Putamen (tissue), 1 donor: ENCODE measurements around the gene DIP2C.
"Not testable (repeated sequence)": the region's sequence is repeated elsewhere in the genome, so short reads cannot be mapped to it uniquely, and the experiment has no call there.

Experiments used
- DNase-seq: peaks from one replicate; pipeline ENCODE4 v3.0.0-alpha.2; 2016; ENCODE audit warnings: low spot score

The DIP2C gene

DNA sequence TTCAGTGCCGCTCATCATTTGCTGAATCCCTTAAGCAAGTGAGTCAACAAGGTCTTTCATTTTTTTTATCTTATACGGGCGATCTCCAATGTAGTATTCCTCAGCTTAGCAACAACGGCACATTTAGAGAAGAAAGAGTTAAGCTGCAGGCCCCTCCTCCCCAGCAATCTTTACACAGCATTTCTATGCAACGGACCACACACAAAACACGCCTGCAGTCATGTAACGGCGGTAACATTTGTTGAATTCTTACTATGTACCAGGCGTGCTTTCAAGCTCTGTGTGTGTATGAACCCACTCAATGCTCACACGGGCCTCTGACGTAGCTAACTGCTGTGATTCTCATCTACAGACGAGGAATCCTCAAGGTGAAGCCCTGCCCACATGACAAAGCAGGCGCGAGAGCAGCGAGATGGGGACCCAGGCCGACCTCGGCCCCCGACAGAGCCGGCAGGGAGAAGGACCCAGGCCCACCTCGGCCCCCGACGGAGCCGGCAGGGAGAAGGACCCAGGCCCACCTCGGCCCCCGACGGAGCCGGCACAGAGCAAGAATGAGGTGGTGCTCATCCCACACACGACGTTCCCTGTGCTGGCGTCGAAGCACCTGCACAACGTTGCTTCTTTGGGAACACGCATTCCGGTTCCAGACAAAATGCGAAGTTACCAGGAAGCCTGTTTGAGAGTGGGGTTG lies 313.5 kb downstream of the DIP2C start:
- no peak for DNase-seq

DNA sequence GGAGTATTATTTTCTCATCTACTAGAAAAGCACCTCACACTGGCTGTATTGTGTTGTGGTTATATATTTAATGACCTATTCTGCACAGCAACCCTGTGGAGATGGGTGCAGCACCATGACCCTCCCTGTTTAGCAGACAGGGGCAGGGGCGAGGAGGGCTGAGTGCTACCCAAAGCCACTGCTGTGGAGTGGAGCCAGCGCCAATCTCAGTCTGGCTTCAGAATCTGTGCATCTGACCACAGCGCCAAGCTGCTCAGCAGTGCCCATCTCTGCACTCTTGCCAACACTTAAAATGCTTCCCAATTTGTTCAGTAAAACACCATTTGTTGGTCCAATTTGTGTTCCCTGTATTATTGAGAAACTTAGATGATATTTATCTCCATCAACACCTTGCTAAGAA lies 315.1 kb downstream of the DIP2C start:
- DNase-seq: no peak

DNA sequence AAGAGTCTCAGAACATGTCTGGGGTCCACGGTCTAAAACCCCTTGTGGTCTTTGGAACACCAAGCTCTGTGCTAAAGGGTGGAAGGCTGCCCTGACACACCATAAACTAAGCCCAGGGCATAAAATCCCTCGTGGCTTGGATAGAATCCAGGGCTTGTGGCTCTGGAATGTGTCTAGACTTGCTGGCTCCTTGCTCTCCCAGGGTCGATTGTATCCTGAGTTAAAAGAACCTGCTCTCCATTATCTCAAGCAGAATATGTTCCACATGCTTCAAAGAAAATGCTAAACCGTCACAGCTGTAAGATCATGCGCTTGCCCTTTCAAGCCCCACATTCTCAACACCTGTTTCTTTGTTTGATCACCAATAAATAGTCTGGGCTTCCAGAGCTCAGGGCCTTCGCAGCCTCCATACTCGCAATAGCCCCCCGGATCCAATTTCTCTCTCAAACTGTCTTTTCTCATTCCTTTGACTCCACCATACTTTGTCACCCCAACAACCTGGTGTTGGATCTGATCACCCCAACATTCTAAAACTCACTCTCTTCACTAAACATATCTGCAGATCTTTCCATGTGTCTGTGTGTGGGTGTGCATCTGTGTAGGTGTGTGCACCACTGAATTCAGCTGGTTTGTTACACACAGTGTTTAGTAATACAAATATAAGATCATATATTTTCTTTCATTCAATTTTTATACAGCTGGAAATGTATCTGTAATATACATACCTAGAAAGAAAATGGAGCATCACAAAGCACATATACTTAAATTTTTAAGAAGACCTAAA lies 315.8 kb downstream of the DIP2C start:
- no peak for DNase-seq

DNA sequence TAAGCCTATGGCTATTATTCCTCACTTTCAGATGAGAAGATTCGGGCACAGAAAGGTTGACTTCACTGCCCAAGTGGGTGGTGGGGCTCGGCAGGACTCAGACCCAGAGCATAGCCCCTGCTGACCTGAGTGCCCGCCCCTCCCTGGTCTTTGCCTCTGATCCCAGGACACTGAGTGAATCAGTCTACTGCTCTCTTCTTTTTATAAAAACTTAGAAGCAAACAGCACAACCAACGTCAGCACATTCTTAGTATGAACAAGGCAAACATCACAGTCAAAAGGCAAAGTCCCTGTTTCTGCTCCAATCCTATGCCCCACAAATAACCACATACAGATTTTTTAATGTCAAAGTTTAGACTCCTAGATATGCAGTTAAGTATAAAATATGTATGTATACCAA lies 316.5 kb downstream of the DIP2C start:
- DNase-seq: no peak

DNA sequence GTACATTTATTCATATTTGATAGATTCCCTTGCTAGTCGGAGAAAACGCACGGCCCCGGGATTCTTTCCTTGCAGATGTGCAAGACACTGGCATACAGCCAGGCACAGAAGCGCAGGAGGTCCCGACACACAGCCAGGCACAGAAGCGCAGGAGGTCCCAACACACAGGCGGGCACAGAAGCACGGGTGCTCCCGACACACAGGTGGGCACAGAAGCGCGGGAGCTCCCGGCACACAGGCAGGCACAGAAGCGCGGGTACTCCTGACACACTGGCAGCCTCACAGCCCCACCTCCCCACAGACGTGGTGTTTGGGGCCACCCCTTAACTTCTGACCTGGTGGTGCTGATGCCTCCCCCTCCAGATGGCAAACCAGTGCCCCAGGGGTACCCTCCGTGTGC lies 316.9 kb downstream of the DIP2C start:
- DNase-seq: no peak

DNA sequence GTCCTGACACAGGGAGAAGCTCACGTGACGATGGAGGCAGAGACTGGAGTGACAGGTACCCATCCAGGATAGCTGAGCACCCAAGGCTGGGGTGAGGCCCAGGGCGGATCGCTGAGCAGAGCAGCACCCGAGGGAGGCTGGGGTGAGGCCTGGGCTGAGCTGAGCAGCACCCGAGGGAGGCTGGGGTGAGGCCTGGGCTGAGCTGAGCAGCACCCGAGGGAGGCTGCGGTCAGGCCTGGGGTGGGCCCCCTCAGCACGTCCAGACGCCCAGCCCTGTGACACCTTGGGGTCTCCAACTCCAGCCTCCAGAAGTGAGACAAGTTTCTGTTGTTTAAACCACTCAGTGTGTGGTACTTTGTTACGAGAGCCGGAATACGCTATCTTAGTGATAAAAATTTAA lies 318.0 kb downstream of the DIP2C start:
- no peak for DNase-seq

DNA sequence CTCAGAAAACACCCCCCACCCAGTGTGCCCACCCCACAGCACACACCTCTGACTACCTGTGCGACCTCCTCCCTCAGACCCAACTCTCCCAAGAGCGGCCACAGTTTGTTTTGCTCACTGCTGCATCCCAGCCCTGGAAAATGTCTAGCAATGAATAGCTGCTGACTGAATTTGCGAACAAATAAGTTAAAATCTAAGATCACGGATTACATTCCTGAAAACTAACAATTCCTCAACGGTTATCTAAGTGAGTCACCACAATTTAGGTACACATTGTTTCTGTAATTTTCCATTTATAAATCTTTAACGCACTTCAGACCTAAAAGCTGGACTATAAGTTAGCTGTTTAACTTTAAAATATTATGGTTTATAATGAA lies 319.0 kb downstream of the DIP2C start:
- DNase-seq: no peak

DNA sequence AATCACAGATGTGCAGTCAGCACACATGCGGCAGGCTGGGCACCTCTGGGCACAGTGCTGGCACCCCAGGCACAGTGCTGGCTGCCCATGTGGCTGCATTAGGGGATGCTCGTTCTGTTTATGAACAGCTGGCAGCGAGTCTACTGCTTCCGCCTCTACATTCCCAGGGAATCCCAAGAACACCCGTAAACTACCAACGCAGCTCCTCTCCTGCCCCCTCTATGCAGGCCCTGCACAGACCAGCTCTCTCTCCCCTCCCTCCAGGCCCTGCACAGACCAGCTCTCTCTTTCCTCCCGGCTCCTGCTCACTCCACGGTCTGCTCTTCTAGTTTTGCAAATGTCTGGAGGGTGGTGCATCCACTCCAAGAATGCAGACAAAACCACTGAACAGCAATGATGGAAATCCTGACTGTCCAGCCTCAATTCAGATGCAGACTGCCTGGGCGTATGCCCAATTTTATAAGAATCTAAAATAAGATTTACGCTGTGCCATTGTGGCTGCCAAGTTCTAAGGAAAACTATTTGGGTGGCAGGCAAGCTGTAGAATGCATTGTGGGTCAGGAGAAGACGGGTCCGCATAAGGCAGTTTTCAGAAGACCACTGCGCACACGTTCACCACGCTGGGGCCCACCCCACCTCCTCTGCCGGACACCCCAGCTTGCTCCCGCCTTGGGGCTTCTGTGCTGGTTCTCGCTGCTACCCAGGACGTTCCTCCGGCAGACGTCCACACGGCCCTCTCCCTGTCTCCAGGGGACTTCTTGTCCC lies 319.6 kb downstream of the DIP2C start:
- DNase-seq: no peak

DNA sequence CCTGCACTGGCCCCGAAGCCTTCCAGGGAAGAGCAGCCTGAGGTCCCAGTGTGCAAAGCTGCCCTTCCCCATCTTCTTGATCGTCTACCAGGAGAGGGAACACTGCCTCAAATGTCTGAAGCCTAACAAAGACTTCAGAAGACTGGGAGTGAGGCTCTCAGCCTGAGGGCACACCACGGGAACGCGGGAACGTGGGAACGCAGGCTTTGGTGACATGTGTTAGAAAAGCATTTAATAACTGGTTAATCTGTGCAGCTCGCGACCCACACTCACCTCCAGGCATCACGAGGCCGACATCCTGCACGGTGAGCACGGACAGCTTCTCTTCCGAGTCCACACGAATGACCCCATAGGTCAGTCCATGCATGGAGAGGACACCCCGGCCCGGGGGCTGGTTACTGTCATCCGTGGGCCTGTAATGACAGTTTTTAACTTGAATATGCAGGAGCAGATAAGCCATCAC lies 320.2 kb downstream of the DIP2C start:
- DNase-seq: no peak

DNA sequence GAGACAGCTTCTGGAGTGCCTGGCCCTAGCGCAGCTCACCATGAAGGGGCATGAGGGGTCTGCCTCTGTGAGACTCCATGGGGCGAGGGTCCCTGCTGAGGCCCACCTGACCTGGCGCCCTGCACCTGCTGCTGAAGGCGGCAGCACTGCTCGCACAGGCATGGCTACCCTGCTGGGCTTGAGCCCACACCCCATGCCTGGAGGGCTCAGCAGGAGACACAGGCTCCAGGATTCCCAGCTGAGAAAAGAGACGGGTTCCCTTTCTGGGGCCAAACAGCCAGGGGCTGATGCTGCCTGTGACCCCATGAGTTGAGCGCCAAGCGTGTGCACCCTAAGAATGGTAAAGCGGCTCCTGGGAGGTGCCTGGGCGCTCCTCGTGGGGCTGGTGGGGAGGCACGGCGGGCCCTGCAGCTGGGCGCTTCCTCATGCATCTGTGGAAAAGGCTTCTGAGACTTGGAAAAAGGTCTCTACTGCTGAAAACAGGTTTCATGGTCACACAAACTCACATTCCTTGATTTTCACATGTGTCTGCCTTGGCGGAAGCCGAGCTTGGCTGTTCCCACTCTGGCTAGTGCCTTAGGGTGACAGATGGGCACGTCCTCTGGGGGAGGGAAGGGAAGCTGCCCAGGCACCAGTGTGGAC lies 320.8 kb downstream of the DIP2C start:
- DNase-seq: no peak

DNA sequence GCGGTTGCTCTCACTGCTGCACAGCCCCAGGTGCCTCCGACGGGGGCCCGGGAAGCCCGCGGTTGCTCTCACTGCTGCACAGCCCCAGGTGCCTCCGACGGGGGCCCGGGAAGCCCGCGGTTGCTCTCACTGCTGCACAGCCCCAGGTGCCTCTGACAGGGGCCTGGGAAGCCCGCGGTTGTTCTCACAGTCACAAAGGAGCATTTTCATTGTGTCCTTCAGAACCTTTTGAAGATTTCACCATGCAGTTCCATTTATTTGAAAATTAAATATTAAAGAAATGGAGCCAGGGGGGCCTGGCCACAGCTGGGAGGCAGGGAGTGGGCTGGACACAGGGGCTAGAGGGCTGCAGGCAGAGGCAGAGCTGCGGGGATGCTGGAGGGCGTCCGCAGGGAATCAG lies 321.4 kb downstream of the DIP2C start:
- not testable (repeated sequence) for DNase-seq

DNA sequence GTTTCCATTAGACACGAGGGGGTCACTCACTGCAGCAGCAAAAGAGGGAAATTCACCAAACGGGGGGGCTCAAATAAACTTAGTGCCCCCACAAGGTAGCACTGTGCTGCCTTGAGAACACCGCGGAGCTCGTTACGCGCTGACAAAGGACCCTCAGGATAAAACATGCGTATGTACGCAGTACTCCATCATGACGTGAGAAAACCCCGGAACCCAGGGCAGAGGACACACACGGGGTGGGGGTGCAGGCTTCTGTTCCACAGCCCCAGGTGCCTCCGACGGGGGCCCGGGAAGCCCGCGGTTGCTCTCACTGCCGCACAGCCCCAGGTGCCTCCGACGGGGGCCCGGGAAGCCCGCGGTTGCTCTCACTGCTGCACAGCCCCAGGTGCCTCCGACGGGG lies 321.8 kb downstream of the DIP2C start:
- DNase-seq: no peak

DNA sequence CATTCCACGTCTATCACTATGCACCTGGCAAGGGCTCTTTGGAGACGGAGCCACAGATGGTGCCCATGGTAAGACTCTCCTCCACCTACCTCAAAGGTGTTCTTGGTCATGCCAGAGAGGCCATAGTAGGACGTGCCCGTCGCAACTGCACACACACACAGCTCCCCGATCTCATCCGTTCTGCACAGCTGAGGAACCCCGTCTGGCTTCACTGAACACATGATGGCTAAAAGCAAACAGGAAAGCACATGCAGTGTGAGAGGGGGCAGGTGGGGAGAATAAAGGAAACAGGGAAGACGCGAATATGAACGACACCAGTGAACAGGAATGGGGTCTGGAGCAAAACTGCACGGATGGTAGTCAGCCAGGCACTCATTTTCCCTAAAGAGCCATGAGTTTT lies 323.3 kb downstream of the DIP2C start:
- no peak for DNase-seq

DNA sequence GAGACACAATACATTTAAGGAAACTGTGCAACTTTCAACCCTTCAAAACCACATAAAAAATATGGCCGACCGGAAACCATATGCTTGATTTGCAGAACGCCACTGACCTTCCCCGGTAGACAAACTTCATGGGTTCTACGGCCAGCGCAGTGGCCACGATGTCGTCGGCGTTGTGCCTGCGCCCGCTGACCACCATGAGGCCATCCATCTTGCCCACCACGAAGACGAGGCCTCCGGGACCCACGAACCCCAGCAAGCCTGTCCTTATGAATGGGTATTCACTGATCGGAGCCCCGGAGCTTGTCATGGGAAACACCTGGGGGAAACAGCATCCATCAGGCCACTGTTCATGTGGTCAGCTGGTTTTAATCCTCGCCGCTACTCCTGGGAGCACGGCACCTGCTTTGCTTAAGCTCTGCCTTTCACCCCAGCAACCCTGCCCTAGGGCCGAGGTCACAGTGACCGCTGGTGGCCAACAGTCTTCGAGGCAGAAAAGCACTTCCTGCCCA lies 325.1 kb downstream of the DIP2C start:
- no peak for DNase-seq

DNA sequence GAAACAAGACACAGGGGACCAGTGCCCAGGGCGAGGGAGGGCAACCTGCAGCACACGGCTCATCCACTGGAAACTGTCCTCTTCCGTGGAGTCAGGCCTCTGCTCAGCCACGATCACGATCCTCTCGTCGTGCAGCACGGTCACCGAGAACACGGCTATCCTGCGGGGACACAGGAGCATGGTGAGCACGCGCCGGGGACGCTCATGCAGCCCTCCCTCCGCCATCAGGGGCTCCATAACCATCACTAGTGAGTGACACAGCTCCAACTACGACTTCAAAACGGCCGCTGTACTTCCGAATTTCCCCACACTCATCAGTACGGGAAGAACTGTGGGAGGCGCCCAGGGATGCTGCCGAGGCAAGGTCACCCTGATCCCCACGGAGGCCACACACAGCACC lies 326.3 kb downstream of the DIP2C start:
- no peak for DNase-seq

DNA sequence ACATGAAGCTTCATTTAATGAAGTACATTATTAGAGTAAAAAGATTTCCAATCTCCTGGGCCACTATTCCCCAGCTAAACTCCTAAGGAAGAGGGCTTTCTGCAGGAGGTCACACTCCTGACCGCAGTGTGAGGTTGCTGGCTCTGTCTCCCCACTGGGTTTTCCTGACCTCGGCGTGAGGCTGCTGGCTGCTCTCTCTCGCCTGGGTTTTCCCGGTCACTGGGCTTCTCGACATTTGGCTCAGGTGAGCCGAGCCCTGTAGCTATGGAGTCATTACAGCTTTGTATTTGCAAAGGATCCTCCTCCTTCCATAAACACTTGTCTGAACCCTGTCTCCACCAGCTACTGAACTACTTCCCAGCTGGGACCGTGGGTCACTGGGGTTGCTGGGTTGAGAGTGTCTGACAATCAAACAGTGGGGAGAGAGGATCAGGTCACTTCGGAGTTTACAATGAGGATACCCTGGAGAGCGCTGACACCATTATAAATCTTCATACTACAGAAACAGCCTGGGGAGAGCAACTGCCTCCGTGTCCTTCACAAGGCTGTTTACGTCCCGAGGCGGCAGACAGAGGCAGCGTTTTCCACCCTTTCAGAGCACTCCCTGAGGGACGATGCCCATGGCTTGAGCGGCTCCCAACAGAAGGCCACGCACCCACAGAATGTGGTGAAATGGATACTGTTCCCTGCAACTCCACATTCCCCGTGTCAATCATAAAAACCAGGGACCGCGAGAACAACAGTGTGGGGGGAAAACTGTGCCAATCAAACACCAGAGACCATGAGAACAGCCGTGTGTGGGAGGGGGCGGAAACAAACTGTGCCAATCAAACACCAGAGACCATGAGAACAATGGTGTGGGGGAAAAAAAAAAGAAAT lies 328.0 kb downstream of the DIP2C start:
- DNase-seq: peak; percentile 78

DNA sequence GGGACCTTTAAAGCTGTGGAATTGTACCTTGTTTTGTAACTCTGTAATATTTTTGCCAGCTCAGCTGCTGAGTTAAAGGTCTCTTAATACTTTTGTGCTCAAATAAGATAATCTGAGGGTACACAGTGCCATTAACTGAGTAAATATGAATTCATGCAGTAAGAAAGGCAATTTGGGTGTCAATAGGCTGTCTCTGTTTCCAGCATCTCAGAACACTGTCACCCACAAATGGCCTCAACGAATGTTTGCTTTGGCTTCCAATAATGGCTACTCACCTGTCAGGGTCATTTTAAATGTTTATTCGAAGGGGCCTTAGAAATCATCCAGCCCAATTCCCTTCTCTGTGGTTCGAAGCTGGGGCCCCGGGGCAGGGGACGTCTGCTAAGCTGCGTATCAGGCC lies 328.8 kb downstream of the DIP2C start:
- no peak for DNase-seq

DNA sequence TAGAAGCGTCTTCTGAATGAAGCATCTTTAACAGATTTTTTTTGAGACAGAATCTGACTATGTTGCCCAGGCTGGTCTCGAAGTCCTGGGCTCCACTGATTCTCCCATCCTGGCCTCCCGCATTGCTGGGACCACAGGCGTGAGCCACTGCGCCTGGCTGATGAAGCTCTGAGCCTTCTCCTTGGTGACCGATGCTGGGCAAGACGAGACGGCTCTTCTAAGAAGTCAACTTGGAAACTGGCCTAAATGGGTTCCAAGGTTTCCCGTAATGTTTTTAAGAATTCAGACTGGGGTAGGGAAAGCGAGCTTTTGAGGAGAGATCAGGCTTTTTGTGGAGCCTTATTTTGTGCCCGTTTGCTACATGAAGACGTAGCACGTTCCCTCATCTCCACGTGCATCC lies 329.7 kb downstream of the DIP2C start:
- no peak for DNase-seq

DNA sequence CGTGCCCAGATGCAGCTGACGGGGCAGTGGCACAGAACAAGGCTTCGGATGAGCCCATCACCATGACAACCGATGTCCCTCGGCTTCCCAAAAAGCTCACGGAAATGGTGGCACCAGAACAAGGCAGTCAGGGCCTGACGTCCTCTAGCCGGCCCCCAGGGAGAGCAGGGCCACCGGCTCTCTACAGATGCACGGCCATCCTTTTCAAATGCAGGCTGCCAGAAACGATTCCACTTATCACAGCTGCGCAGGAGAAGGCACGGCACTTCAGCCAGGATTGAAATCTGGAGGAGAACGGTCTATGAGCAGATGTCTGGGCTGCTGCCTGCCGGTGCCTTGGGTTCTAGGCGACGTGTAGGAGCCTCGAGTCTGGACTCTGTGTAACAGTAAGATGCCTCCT lies 330.4 kb downstream of the DIP2C start:
- DNase-seq: no peak

DNA sequence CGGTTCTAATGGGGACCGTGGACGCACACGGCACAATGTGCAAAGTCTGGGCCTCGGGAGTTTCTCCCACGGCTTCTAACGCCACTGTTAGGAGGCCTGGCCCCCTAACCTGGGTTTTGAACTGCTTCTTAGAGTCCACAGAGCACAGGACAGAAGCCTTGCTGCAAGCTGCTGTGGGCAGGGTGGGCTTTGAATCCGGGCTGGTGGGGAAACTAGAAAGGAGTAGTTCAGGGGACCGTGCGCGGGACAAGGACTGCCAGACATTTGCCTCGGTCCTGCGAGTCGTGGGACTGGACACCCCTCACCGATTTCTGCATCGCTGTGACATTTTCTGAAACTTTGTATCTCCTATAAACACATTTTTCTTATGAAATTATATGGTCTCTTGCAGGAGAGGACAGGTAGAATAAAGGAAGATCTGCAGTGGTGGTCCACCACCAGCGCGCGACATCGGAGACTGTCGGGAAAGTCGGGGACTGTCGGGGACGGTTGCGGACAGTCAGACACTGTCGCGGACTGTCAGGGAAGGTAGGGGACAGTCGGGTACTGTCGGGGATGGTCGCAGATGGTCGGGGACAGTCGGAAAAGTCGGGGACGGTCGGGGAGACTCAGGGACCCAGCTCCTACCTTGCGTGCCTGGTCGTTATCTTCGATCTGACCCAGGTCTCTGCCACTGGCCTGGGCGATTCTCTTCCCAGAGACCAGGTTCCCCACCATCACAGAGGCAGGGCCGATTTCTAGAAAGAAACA lies 332.1 kb downstream of the DIP2C start:
- DNase-seq: no peak

DNA sequence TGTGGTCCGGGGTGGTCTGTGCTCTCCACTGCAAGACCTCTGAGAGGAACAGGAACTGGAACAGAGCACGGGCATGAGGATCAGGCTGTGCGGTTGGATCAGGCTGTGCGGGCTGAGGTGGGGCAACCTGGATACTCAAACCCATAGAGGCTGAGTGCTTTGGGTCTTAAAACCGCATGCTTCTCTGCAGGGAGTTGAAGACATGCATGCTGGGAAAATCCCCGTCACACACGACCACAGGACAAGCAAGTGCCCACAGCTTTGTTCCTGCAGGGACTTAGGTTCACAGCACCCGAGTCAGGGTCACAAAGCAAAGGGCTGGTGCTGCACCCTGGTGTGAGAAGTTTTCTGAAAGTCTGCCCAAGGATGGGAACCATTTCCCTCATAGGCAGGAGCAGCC lies 333.0 kb downstream of the DIP2C start:
- no peak for DNase-seq
